NOMO-1 treated with DMSO at 0.1 percent for 48 hours (cell line): ENCODE measurements around the gene MAP3K20.

Experiments
- DNase-seq: peaks from one replicate; lab custom pipeline; 2025; ENCODE audit not compliant: unreplicated experiment; lab: John Stamatoyannopoulos, UW

MAP3K20 gene

DNA sequence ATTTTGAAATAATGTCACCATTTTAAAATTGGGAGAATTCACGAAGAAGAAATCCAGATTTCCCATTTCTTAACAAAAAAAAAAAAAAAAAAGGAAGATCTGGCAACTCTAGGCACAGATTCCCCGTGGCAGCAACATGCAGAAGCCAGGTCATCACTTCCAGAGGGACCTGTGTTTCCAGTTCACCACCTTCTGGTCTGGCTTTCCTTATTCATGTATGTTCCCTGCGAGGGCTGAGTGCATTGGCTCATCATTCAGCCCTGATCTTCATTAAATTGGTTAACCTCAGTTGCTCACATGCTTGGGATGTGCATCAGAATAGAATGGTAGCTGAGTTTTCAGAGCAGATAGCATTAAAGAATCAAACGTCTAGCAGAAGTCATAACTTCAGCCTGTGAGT lies 25.0 kb upstream of the MAP3K20 start:
- no peak for DNase-seq

DNA sequence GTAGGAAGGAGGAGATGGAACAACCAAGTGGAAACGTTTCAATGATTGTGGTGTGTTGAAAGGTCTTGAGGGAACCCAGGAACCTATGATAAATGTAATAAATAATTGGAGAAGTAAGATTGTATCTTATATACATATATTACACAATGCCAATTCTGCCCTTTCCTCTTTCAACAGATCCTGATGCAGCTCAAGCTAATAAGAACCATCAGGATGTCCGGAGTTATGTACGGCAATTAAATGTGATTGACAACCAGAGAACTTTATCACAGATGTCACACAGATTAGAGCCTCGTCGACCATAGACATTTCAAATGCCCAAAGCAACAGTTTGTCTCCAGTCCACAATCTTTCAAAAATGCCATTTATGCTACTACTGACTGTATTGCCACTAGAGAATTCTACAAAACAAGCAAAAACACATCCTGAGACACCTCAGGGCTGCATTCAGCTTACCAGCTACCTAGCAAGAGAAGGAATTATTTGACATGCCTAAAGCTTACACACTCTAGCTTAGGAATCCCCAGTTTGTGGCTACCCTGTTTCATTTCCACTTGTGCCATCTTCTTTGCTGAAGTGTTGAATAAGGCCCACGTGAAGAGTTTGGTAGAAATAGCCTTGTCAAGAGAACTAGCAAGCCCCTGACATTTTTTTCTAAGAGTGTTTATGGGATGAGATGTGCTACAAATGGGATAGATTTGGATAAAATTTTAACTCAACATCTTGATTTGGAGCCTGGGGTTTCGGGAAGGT lies 24.0 kb upstream of the MAP3K20 start:
- DNase-seq: peak; percentile 85

DNA sequence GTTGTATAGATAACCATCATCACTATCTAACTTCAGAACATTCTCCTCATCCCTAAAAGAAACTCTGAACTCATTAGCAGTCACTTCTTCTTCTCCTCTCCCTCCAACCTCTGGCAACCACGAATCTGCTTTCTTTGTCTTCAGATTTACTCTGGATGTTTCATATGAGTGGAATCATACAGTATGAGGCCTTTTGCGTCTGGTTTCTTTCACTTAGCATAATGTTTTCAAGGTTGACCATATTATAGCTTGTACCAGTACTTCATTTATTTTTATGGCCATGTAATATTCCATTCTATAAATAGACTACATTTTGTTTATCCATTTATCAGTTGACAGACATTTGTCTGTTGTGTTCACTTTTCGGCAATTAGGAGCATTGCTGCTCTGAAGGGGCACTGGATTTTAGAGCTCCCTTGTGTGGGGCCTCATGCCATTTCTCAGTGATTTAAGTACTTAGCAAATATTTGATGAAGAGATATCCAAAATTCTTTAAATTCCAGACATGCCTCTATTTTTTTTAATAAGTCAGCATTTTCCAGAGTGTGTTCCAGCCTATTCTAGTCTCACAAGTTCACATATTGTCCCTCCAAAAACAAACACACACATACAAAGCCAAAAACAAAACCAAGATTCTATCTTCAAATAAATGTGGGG lies 22.5 kb upstream of the MAP3K20 start:
- DNase-seq: no peak

DNA sequence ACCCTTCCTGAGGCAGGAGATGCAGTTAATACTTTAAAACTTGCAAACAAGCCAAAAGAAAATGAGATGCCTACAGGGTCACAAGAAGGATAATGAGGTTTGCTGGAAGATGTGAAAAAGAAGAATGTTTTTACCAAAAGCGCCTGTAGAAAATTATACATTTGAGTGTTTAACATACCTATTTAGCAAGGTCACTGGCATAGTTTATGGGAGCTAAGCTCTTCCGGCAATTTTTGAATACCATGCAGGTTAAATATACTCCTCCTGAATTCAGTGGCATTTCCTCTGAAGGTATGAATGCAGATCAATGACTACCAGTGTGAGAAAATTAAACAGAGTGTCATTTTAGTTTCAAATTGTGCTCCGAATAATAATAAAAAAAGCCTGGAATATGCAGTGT lies 21.2 kb upstream of the MAP3K20 start:
- DNase-seq: no peak

DNA sequence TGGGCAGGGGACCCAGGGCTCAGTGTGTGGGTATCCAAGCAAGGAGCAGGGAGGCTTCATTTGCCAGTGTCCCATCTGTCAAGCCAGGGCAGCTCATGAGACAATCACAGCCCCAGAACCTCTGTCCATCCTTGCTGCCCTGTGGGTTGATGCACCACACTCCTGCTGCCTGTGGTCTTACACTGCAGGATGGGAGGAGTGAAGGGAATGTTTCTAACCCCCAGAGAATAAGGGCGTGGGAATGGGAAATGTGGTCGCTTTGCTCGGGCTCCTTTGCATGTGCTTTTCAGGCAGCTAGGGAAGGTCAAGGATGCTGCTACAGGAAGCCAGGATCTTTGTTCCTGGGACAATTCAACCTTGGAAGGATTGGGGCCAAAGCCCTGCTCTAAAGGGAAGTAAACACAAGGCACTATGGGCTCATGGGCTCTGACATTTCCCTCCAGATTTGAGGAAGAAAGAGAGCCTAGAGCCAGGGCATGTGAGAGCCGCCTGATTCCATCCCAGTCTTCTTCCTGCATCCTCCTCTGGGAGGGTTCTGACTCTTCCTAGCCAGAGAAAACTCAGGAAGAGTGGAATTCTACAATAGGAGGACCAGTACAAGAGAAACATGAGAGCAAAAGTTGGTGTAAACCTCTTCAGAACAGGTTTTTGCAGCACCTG lies 18.8 kb upstream of the MAP3K20 start:
- DNase-seq: no peak

DNA sequence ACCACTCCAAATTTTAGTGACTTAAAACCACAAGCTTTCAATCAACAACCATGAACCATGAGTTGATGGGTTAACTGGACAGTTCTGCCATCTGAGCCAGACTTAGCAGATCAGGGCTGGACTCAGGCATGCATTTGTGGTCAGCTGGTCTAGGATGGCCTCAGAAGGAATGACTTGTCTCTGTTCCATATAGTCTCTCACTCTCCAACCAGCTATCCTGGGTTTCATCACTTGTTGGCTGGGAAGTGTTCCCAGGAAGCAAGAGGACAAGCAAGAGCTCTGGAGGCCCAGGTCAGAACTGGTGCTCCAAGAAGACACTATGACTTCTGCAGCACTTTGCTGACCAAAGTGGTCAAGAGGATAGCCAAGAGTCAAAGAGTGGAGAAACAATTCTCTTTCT lies 17.5 kb upstream of the MAP3K20 start:
- no peak for DNase-seq

DNA sequence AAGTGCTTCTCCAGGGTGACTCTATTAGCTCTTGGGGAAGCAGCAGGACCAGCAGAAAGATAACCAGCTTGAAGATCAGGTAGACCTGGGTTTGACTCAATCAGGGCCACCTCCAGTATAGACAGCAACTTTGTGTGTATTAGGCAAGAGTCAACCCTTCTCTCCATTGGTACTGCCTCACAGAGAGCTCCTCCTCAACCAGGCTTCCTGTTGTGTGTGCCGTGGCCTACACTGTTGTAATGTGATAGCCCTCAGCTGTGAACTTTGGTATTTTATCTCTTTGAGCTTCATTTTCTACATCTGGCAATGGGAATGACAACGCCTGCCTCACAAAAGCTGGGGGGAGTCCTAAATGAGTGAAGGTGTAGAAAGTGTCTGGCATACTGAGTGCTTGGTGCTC lies 17.0 kb upstream of the MAP3K20 start:
- peak; percentile 40 for DNase-seq

DNA sequence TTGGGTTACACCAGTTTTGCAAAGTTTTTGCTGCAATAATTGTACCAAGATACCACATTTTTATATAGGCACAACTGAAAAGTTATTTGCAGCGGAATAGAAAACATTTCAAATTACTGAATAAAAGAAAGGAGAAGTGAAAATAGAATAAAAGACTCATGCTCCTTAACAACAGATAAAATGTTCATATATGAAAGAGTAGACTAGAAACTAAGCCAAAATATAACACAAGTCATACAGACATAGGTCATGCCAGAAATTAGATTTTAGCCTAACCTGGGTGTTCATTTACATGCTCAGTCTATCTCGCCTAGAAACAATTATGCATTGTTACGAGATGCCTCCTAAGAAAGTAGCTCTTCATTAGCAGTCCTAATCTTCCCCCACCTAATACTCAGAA lies 16.4 kb upstream of the MAP3K20 start:
- peak; percentile 63 for DNase-seq

DNA sequence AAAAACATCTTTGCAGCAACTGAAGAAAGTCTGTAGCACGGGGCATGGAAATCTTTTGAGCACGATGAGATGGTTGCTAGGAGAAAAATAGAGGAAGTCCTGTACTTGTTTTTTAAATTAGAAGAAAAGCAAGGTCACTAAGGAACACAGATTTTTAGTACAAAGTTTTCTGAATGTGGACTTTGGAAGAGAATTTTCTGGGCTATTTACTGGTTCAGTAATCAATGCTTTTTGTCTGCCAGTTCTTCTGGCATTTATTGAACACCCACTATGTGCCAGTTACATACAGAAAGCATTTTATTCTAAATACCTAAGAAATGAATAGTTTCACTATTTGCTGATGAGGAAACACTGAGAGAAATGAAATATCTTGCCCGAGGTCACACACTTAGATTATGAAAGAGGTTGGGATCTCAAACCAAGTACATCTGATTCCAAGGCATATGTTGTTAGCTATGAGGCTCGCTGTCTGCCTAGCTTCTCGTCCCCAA lies 15.6 kb upstream of the MAP3K20 start:
- peak; percentile 87 for DNase-seq

DNA sequence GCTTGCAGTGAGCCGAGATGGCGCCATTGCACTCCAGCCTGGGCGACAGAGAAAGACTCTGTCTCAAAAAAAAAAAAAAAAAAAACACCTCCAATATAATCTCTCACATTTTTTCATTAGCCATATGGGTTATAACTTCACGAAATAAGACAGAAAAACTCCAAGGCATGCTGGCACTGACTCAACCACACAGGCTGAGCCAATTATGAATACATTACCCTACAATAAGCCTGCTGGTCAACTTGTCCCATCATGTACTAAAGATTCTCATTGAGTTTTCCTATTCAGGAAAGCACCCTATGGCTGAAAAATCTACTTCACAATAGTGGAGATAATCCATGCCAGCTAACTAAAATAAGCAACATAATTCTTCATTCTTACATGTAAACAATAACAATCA lies 12.8 kb upstream of the MAP3K20 start:
- DNase-seq: no peak

DNA sequence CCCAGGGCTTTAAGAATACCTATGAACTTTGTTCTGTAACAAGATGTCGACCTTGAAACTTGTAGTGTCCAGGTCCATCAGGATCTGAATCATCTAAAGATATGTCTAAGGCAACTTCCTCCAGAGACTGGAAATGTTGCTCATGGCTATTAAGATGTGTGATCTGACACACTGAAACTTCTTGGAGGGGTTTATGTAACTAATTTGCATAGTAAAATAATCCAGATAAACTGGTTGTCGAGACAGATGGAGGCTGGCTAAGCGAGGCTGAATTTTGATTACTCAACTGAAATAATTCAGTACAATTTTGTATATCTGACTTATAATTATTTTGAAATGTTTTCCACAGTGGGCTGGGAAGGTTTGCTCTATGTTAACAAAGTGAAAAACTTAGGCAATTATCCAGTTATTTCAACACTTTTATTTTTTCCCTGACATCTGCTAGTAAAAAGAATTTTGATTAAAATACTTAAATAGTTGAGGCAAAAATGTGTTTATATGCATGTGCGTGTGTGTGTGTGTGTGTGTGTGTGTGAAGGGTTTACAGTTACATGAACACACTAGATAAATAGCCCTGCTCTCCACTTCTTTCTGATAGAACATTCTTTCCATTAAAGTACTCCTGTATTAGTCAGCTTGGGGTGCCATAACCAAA lies 11.4 kb upstream of the MAP3K20 start:
- no peak for DNase-seq

DNA sequence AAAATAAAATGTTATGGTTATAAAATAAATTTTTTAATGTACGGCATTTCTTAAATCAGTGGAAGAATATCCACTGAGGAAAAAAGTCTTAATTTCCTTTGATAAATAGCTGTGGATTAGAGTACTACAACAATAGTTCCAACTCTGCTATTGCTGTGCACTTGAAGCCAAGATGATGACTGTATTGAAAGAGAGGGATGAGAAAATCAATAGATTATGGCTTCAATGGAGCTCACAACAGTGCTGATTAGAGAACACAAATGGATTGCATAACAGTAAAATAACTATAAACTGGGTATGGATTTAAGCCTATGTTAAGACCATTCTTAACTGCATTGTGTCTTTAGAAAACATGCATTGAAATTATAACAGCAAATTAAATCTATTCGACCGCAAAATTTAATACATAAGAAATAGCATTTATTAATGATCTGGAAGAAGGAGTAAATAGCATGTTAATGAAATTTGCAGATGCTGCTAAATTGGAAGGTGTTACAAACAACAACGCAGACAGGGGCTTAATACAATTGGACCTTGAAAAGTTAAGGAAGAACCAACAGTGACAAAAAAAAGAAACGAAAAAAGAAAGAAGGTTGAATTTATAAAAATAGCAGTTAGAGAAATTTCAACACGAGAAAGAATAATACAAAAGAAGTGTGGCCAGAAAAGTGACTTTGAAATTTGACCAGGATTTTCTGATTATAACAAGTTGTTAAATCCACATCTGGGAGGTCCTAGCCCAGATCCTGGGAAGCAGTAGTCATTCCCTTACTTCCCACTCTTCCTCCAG lies 8.6 kb upstream of the MAP3K20 start:
- DNase-seq: no peak

DNA sequence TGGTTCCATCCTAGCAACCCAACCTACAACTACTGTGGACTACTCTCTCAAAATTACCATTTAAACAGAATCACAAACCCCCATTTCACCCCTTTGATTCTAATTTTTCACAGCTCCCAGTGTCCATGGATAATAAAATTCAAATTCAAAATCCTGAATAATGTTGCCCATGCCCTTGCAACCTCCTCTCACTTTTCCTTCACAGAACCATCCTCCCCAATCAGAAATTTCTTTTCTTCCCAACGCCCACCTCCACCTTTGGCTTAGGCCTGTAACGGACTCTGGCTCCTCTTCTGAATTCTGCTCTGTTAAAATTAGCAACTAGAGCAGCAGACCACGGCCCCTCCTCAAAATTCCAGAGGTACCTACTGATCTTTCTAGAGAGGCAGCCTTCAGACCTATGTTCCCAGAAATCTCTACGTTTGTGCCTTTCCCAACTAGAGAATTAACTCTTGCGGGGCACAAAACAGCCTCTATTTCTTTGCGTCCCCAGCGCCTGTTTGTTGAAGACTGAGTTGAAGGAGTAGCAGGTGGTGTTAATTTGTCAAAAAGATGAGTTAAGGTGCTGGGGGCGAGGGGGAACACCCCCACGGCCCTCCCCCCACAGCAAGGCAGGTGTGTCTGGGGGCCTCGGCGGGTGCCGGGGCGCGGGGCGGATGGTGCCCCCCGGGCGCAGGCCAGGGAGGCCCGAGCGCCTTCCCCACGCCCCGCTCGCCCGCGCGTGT lies 428 bp upstream of the MAP3K20 start:
- DNase-seq: no peak

DNA sequence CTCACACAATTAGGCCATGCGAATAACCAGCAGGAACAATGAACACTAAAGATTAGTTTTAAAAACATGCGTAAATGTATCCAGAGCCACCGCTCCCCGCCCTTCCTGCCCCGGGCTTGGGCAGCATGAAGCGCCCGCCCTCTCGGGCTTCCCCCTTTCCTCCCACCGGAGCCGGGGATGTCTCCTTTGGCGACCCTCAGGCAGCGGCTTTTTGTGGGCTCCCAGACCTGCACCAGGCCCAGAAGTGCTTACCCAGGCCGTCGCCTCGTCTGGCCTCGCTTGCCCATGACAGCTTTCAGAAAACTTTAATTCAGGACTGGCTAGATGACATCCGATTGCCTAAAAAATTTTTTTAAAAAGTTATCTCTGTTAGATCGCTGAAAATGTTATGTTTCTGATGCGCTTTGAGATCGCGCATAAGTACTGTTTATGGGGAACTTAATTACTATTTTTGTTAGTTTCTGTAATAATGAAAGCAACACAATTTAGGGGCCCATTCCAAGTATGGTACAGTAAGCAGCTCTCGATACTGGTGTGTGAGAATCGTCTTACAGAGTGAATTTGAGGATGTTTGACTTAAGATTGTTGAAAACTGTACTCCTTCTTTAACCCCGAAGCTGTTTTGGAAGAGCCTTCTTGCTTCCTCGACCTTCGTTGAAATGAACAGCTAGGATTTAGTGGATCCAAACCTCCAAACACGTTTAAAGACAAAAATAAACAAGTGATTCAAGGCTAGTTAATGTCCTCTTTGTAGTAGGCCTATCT lies 1.1 kb downstream of the MAP3K20 start:
- peak; percentile 37 for DNase-seq

DNA sequence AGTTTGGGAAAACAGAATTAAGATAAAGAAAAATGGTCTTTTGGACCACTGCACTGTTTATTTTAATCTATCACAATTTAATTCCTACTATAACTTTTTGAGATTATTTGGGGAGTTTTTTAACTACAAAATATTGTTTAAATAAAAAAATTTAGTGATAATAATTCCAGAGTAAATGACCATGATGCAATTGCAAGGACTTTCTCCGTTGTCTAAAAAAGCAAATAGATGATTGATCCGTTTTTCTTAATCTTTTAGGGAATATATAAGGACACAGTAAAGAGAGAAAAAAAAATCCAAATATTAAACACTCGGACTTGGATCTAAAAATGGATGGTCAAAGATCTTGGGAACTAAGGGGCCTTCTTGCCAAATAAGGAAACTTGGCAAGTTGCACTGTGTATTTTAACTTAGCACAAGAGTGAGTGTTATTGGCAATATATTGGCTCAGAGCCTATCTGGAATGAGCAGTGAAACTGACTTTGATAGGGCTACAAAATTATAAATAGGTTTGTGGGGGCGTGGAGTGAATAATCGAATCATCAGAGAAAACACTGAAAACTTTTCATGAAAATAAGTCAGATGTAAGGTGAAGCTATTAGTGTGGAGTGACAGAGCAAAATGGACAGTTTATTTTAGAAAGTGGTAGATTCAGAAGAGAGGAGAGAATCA lies 2.0 kb downstream of the MAP3K20 start:
- DNase-seq: no peak

DNA sequence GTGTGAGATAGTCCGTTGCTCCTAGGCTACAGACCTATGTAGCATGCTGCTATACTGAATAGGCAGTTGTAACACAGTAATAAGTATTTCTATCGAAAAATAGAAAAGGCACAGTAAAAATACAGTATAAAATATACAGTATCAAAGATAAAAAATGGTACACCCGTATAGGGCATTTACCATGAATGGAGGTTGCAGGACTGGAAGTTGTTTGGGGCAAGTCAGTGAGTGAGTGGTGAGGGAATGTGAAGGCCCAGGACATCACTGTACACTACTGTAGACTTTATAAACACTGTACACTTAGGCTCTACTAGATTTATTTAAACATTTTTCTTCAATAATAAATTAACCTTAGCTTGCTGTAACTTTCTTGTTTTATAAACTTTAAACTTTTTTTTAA lies 3.5 kb downstream of the MAP3K20 start:
- DNase-seq: no peak

DNA sequence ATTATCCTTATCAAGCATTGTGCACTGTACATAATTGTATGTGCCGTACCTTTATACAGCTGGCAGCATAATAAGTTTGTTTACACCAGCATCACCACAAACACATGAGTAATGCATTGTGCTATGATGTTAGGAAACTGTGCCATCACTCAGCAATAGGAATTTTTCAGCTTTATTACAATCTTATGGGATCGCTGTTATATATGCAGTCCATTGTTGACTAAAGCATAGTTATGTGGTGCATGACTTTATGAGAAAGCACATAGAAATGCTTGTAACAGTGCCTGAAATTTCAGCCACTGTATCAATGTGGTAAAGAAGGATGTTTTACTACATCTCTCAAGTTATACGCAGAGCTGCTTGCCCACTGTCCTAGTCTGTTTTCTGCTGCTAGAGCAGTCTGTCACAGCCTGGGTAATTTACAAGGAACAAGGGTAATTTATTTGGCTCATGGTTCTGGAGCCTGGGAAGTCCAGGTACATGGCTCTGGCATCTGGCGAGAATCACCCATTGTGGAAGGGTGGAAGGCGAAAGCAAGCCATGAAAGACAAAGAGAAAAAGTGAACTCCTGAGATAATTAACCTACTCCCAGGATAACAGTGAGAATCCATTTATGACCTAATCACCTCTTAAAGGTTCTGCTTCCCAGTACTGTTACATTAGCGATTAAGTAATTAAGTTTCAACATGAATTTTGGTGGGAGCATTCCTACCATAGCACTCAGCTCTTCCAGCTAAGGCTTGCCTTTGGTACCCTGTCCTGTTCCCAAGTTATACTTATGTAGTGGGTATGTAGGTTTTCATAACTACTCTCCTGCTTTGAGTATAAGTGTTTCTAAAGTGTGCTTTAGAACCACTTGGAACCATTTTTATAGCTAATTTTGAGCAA lies 4.6 kb downstream of the MAP3K20 start:
- DNase-seq: no peak
